Measurements from ENCODE around the gene PTCHD1.

Gene PTCHD1

GRCh38 chrX:23394421-23394820 is 59.8 kb downstream of the PTCHD1 start:
- DNase-seq (ENCODE audit: low read depth in 2 of 2, low spot score in 1 of 2) = no peak

DNA sequence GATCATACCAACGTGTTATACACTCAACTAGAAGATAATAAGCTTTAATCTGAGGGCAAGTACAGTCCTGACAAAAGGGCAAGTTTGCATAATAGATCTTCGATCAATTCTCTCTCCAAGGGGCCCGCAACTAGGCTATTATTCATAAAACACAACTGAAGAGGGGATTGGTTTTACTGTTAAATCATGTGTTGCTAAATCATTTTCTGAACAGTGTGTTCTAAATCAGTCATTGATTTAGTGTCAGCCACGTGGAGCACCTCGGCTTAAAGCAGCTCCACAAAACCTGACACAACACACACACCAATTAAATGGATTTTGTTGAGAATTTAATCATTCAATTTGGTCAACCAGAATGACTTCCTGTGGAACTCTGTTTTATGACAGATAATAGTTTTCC is 61.6 kb downstream of the PTCHD1 start:
- no peak for DNase-seq (ENCODE audit: low read depth in 2 of 2, low spot score in 1 of 2)

DNA sequence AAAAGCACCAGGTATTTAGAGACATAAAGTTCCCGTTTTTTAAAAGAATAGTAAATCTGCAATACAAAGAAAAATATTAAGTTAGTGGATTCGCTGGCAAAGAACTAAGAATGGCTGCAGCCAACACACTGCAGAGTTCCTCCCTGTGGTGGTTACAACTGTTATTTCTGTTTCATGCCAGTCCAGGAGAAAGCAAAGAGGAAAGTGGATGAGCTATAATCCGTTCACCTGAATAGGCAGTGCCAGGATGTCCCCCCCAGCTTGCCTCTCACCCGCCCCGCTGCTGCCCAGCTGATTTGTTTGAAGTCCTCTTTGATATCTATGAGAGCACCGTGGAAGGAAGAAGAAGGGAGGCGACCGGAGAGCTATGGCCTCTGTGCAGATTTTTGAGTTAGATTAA is 63.9 kb downstream of the PTCHD1 start:
- DNase-seq (ENCODE audit: low read depth in 2 of 2, low spot score in 1 of 2) = no peak

GRCh38 chrX:23403849-23404248 is 69.2 kb downstream of the PTCHD1 start:
- DNase-seq (ENCODE audit: low read depth in 2 of 2, low spot score in 1 of 2) = no peak

- no peak for DNase-seq (ENCODE audit: low read depth in 2 of 2, low spot score in 1 of 2)
Measured at GRCh38 chrX:23422912-23423311, 88.3 kb downstream of the PTCHD1 start.

- DNase-seq (ENCODE audit: low read depth in 2 of 2, low spot score in 1 of 2) = no peak
Measured at GRCh38 chrX:23434356-23434884, 99.8 kb downstream of the PTCHD1 start.

- DNase-seq (ENCODE audit: low read depth in 2 of 2, low spot score in 1 of 2) = no peak
Measured at GRCh38 chrX:23435108-23435507, 100.5 kb downstream of the PTCHD1 start.

DNA sequence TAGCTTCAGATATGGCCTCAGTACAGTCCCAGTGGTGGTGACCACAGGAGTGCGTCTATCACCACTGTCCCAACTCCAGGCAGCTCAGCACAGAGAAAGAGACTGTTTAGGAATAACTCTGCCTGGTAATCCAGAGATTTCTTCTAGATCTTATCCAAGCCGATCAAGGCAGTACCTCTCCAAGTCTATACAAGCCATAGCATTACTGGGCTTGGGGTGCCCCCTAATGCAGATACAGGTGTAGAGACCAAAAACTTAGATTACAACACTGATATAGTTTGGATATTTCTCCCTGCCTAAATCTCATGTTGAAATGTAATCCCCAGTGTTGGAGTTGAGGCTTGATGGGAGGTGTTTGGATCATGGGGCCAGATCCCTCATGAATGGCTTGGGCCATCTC is 100.9 kb downstream of the PTCHD1 start:
- DNase-seq (ENCODE audit: low read depth in 2 of 2, low spot score in 1 of 2) = no peak

DNA sequence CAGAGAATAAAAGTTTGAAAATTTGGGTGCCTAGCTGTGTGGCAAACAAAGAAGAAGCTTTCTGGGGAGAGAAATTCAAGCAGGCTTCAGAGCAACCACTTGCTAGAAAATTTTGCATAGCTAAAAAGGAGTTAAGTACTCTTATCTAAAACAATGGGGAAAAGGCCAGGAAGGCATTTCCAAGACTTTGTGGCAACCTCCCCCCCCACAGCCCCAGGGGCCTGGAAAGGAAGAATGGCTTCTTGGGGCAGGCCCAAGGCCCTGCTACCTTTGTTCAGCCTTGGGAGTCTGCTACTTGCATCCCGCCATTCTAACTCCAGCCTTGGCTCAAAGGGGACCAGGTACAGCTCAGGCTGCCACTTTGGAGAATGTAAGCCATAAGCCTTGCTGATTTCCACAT is 102.2 kb downstream of the PTCHD1 start:
- no peak for DNase-seq (ENCODE audit: low read depth in 2 of 2, low spot score in 1 of 2)

- no peak for DNase-seq (ENCODE audit: low read depth in 2 of 2, low spot score in 1 of 2)
Measured at GRCh38 chrX:23451266-23451665, 116.6 kb downstream of the PTCHD1 start.
